GM18505 (cell line): ENCODE data around the gene C16orf74.

Experiments
- ATAC-seq: cut with Tn5 transposase; IDR thresholded peaks from one replicate; pipeline ENCODE4 v1.9.1; 2021; ENCODE audit not compliant: unreplicated experiment
- POLR2A ChIP-seq: IDR thresholded peaks from 4 replicates; pipeline ENCODE4 v1.6.1; 2011; ENCODE audit warnings: borderline replicate concordance; ENCODE audit not compliant: insufficient read depth, insufficient read length; ENCODE audit errors: extremely low read depth

C16orf74 gene

GRCh38 chr16:85715169-85716021, 35.5 kb downstream of the C16orf74 start:
- TF ChIP-seq POLR2A, result no peak
- ATAC-seq, result no peak

- TF ChIP-seq POLR2A, result no peak
- no peak for ATAC-seq
Observed at GRCh38 chr16:85712801-85713200, 38.1 kb downstream of the C16orf74 start.

GRCh38 chr16:85711982-85712587, 38.8 kb downstream of the C16orf74 start:
- no peak for ATAC-seq
- no peak for TF ChIP-seq POLR2A

GRCh38 chr16:85710732-85711131, 40.2 kb downstream of the C16orf74 start:
- no peak for ATAC-seq
- TF ChIP-seq POLR2A, result no peak

GRCh38 chr16:85709766-85710585, 40.9 kb downstream of the C16orf74 start:
- TF ChIP-seq POLR2A, result no peak
- no peak for ATAC-seq

- ATAC-seq, result no peak
- no peak for TF ChIP-seq POLR2A
Observed at GRCh38 chr16:85708338-85708737, 42.6 kb downstream of the C16orf74 start.

GRCh38 chr16:85707528-85708095, 43.3 kb downstream of the C16orf74 start:
- no peak for ATAC-seq
- no peak for TF ChIP-seq POLR2A

GRCh38 chr16:85706449-85707034, 44.4 kb downstream of the C16orf74 start:
- ATAC-seq, result no peak
- TF ChIP-seq POLR2A, result no peak

GRCh38 chr16:85704900-85705846, 45.7 kb downstream of the C16orf74 start:
- no peak for TF ChIP-seq POLR2A
- no peak for ATAC-seq

GRCh38 chr16:85704011-85704410, 46.9 kb downstream of the C16orf74 start:
- no peak for TF ChIP-seq POLR2A
- ATAC-seq, result no peak

- TF ChIP-seq POLR2A, result no peak
- no peak for ATAC-seq
Observed at GRCh38 chr16:85699628-85700027, 51.3 kb downstream of the C16orf74 start.
